OCI-LY3 (cell line): ENCODE measurements around the gene SHROOM2.

Experiments used
- EZH2phosphoT487 ChIP-seq: fragments of 200-600 bp; shearing (Covaris generic); IDR thresholded peaks from 2 replicates; pipeline ENCODE4 v1.6.1; 2018; ENCODE audit warnings: antibody characterized with exemption, mixed run types, low read depth
- TF ChIP-seq, protein P1 (sequence below): fragments of 200-600, 300-600 bp; sonication (generic); IDR thresholded peaks from 2 replicates; pipeline ENCODE4 v1.5.1; 2014; ENCODE audit warnings: antibody characterized with exemption, low read length, low read depth

DNA sequence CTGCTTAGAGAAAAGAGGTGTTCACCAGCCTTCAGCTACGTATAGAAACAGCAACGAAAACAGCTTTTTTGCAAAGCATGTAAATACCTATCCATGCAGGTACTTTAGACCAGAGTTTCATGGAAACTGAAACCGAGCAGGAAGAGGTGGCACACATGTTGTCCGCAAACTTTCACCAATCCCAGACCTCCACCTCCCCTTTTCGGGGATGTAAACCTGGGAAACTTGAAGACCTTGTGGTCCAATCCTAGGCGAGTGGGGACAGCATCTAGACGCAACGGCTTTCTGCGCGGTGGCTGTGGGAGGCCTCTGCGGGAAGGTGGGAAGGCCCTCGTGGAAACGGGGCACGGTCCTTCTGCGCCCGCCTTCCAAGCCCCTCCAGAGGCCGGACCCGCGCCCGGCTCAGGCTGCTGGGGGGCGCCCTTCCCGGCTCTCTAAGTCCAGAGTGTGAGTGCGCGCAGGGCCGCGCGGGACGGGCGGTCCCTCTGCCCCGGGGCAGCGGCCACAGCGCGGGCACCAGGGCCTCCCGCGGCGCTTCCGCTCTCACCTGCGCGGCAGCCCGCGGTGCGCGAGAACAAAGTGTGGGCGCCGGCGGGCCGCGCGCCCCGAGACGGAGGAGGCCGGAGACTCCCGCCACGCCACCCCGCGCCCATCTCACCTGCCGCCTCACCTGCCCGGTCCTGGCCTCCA, 830 bp upstream of the SHROOM2 start:
- TF ChIP-seq, protein P1, sequence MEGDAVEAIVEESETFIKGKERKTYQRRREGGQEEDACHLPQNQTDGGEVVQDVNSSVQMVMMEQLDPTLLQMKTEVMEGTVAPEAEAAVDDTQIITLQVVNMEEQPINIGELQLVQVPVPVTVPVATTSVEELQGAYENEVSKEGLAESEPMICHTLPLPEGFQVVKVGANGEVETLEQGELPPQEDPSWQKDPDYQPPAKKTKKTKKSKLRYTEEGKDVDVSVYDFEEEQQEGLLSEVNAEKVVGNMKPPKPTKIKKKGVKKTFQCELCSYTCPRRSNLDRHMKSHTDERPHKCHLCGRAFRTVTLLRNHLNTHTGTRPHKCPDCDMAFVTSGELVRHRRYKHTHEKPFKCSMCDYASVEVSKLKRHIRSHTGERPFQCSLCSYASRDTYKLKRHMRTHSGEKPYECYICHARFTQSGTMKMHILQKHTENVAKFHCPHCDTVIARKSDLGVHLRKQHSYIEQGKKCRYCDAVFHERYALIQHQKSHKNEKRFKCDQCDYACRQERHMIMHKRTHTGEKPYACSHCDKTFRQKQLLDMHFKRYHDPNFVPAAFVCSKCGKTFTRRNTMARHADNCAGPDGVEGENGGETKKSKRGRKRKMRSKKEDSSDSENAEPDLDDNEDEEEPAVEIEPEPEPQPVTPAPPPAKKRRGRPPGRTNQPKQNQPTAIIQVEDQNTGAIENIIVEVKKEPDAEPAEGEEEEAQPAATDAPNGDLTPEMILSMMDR = no peak
- TF ChIP-seq EZH2phosphoT487 = no peak
